GM19324 (cell line): ENCODE results near the gene PGP.

Source experiments
- ATAC-seq: cut with Tn5 transposase; IDR thresholded peaks from one replicate; pipeline ENCODE4 v1.9.1; 2021; ENCODE audit warnings: mild to moderate bottlenecking, moderate library complexity; ENCODE audit not compliant: unreplicated experiment, low FRiP score

The PGP gene

DNA sequence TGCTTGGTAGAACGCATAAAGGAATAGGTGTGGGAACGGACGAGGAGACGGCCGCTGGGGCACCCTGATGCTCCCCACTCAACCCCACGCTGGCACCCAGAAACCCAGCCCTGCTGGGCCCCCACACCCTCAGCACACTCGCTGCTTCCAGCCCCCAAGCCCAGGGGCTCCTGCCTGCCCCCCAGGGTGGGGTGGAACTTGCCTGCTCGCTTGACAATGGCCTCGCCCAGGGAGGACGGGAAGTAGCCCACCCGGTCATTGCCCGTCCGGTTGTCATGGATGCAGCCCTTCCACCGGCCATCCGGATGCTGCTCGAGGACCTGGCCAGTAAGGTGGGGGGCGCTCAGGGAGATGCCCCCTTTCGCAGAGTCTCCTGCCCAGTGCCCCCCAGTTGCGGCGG, 28.1 kb downstream of the PGP start:
- no peak for ATAC-seq

DNA sequence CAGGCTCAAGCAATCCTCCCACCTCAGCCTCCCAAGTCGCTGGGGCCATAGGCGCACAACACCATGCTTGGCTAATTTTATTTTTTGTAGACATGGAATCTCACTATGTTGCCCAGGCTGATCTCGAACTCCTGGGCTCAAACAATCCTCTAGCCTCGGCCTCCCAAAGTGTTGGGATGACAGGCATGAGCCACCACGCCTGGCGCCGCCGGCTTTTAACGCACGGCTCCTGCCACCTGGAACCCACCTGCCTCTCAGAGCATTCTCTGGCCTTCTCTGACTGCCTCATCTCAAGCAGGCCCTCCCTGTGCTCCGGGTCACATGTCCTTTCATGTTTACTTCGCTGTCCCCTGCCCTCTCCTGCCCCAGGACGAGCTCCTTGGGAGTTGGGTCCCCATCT, 28.6 kb downstream of the PGP start:
- no peak for ATAC-seq

DNA sequence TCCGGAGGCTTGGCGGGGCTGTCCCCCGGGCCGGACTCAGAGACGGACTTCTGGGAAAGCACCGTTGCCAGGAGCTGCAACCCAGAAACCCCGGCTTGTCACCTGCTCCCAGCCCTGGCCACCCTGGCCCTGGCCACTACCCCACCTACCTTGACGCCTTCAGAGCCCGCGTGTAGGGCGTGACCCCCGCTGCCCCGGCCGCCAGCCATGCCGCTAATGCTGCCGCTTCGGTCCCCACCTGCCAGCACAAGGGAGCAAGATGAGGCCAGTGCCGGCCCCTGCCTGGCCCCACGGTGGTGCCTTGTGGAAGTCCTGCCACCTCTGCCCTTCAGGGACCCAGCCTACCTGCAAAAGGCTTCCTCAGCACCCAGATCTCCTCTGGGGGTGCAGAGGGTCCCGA, 29.7 kb downstream of the PGP start:
- no peak for ATAC-seq

DNA sequence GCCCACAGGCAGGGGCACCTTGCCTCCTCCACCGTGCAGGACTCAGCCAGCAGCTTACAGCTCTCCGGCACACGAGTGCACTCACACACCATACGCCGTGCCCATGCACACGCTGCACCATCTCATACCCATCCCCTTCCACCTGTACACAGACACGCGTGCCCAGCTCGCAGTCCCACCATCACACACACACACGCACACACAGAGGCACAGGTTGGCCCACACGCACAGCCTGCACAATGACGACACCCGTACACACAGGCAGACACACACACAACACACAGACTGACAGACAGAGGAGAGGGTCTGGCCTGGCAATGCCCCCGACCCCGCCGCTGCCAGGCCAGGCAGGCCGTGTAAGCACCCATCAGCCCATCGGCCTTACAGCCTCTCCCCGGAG, 30.3 kb downstream of the PGP start:
- ATAC-seq = no peak

DNA sequence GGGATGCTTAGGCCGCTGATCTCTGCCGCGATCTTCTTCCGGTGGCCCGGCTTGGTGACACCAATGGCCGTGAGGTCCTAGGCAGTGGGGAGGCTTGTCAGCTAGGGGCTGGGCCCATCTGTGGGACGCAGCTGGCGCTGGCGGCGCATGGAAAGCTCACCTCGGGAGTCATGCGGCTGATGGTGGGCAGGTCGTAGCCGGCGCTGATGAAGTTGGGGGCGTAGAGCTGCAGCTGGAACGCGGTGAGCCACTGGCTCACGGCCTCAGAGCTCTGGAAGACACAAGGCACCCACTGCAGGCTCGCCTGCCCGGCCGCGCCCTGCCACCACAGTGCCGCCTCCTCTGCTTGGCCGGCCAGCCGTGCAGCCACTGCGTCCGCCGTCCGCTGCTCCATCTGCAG, 31.0 kb downstream of the PGP start:
- ATAC-seq = no peak

DNA sequence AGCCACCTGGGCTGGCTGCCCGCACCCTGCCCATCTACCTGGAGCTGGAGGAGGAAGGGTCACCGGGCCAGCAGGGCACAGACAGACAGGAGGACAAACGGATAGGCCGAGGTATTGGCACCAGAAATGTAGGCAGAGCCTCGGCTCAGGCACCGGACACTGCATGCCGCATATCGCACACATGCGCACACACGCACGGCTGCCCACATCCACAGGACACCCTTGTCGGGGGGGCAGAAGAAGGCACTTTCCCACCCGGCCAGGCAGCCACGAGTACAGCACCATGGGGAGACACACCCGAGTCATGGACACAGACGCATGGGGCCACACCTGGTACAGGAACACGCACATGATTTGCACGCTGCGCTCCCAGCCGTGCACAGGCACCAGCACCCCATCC, 32.7 kb downstream of the PGP start:
- ATAC-seq = no peak

DNA sequence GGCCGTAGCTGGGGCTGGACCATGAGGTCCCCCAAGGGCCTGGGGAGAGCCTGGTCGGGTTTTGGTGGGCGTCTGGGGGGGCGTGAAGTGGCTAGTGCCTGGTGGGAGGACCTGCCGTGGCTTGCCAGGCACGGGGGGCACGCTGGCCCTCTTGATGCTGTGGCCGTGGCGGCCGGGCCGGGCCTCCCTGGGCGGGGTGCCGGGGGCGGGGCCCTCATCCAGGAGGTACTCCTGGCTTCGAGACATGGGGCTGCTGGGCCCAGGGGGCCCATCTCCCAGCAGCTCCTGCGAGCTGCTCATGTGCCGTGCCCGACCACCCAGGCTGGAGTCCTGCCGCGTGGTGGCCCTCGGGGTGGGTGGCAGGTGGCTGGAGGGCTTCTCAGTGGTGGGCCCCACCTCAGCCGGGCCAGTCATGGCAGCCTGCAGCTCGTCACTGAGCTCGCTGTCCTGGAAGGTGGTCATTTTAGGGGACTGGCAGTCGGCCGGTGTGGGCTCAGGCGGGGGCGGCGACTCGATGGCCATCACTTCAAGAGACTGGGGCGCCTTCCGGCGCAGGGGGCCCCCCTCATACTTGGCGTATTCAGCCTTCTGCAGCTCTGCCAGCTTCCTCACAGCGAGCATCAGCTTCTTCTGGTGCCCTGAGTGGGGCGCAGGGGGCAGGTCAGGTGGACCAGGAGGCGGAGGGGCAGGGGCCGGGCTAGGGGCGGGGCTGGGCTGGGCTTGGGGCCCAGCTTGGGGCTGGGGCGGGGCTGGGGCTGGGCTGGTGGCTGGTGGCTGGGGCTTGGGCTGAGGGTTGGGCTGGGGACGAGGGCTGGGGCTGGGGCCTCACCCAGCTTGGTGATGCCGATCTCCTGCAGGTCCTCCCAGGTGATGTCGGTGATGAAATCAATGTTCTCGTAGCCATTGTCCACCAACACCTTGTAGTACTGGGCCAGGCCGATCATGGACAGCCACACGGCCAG, 33.4 kb downstream of the PGP start:
- no peak for ATAC-seq

DNA sequence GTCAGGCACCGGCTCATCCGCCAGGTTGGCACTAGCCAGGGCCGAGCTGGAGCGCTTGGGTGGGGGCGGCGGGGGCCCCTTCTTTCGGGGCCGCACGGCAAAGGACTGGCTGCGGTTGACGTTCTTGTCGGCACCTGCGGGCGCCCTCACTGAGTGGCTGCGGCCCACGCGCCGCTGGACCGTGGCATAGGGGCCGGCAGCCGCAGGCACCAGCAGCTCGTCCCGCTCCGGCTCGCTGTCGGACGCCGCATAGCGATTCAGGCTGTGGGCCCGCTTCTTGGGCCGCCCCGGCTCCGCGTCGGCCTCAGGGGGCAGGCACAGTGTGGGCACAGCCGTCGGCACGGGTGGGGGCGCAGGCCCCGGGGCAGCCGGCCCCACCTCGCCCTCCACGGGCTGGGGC, 34.2 kb downstream of the PGP start:
- no peak for ATAC-seq

DNA sequence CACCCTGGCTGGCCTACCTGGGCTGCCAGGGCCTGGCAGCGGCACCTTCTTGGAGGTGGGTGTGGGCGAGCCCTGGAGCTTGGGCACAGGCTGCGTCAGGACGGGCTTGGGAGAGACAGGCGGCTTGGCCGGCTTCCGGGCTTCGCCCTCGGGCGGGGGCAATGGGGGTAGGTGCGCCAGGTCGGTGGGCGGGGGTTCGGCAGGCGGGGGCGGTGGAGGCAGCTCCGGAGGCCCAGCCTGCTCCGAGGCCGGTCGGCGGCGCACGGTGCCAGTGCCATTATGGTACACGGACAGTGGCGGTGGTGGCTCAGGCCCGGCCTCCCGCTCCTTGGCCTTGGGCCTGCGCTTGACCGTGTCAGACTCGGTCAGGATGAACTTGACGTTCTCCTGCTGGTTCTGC, 35.1 kb downstream of the PGP start:
- ATAC-seq = no peak

DNA sequence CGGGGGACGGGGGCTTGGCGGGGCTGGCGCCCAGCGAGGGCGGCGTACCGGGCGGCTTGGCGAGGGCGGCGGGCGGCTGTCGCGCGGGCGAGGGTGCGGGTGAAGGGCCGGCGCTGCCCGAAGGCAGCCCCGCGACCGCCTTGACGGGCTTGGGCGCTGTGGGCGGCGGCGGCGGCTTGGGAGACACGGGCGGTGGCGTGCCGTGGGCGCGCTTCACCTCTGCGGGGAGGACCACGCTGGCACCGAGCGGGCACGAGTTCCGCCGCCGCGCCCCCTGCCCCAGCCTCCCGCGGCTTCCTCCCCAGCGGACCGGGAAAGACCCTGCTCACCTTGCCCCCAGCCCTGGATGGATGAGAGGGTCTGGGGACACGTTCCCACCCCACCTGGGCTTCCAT, 35.5 kb downstream of the PGP start:
- ATAC-seq = no peak

DNA sequence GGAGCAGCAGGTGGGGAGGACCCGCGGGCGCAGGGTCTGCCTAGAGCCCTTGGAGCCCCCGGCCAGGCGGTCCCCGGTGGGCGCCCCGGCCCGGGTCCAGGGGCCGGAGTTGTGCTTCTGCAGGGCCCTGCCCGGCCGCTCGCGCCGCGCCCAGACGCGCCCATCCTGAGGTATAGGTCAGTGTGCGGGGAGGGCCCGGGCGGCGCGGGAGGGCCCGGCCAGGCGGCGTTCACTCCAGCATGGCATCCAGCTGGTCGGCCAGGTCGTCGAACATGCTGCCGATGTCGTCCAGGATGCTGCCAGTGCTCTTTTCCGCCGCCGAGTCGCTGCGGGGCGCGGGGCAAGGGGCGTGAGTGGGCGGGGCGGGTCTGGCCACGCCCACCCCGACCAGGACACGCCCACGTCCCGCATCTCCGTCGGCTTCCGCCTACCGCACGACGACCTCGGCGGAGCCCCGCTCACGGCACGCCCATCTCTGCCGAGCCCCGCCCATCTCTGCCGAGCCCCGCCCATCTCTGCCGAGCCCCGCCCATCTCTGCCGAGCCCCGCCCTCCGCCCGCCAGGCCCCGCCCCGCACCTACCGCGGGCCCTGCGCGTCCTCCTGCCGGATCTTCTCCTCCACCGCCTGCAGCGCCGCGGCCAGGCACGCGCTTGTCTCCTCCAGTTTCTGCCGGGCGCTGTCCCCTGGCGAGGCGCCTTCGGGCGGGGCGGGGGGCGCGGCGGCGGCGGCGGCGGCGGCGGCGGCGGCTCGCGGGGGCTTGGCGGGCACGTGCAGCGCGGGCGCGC, 36.1 kb downstream of the PGP start:
- ATAC-seq = no peak

DNA sequence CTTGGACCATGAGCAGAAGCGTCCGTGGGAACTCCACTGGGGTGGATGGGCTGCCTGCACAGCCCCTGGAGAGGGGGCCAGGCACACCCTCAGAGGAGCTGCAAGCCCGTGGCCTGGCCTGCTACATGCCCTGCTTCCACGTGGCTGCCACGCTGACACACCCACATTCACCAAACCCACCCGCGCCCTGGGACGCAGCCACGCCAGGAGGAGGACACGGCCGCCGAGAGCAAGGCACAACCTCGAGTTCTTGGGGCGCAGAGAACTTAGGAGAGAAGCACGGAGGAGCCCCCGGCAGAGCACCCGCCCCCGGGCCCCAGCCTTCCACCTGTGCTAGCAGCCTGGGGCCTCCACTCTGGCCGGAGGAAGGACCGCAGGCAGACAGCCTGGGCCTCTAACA, 37.1 kb downstream of the PGP start:
- ATAC-seq = no peak

DNA sequence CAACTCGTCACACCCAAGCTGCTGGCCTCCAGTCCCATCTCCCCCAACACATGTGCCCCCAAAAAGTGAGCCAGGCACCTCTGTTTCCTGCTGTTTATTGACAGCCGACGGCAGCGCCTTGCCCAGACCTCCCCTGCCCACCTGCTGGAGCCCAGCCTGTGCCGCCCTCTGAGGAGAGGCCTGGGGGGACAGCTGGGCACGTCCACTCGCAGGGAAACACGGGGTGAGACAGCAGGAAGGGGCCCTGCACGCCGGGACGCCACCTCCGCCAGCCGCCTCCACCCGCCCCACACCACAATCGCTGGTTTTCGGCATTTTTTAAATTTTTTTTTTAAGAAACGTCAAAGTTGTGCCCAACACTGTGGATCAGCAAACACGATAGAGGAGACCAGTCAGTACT, 37.5 kb downstream of the PGP start:
- ATAC-seq = no peak

DNA sequence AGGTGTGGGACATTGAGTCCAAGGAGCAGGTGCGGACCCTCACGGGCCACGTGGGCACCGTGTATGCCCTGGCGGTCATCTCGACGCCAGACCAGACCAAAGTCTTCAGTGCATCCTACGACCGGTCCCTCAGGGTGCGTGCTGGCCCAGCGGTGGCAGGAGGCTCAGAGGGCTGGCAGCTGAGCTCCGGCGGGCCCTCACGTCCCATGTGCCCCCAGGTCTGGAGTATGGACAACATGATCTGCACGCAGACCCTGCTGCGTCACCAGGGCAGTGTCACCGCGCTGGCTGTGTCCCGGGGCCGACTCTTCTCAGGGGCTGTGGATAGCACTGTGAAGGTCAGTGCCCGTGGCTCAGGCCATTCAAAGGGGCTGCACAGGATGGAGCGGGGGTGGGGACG, 38.6 kb downstream of the PGP start:
- no peak for ATAC-seq

DNA sequence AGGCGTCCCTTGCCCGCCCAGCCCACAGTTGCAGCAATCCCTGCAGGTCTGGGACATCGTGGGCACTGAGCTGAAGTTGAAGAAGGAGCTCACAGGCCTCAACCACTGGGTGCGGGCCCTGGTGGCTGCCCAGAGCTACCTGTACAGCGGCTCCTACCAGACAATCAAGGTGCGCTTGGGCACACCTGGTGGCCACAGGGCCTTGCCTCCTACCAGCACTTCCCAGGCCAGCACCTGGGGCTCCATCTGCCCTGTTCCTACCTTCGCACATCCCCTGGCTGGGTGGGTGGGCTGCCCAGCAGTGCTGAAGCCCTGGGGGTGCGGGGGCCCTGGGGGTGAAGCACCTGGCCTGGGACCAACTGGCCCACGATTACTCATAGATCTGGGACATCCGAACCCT, 39.2 kb downstream of the PGP start:
- no peak for ATAC-seq

DNA sequence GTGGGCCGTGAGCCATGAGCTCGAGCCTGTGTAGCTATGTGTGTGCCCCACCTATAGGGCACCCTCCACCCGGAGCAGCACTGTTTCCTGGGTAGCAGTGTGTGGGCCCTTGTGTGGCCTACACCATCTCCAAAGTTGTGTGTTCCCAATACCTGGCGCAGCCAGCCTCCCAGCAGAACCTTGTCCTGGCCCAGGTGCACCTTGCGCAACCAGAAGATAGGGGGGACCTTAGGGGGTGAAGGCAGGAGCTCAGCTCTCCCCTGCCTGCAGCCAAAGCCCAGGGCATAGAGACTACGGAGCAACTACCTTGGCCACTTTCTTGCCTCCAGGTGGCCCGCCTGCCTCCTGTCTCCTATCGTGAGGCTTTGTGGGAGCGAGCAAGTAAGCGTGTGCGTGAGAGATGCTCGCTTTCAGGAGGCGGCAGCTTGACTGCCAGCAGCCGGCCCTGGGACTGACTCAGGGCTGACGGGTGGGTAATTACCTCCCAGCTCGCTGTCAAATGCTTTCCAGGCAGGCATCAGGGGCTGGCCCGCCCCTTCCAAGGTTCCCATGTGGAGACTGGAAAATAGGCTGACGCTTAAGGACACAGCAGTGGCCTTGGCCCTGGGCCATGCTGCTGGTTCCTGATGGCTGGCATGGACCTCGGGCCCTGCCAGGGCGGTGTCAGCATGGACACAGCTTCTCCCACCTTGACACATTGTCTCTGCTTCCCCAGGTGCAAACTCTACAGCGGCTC, 40.1 kb downstream of the PGP start:
- ATAC-seq = no peak

DNA sequence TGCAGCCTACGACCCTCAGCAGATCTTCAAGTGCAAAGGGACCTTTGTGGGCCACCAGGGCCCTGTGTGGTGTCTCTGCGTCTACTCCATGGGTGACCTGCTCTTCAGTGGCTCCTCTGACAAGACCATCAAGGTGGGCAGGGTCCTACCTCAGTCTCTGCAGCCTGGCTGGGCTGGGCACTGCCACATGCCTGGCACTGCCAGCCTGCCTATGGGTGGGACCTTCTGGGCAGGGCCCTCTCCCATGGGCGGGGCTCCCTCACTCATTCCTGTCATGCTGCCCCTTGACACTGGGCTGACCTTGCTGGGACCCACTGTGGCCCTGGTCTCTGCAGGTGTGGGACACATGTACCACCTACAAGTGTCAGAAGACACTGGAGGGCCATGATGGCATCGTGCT, 40.7 kb downstream of the PGP start:
- no peak for ATAC-seq

DNA sequence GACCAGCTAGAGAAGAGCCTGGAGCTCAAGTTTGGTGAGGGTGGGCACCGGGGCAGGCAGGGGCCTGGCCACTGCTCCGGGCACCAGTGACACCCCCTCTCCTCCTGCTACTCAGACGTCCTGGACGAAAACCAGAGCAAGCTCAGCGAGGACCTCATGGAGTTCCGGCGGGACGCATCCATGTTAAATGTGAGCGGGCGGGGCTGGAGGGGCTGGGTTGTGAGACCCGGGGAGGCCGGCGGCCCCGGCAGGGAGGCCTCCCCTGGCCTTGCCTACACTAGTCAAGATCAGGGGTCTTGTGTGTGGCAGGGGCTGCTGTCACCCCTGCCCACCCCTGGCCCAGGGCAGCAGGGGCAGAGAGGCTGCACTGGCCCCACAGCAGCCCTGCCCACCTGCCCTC, 41.3 kb downstream of the PGP start:
- no peak for ATAC-seq

DNA sequence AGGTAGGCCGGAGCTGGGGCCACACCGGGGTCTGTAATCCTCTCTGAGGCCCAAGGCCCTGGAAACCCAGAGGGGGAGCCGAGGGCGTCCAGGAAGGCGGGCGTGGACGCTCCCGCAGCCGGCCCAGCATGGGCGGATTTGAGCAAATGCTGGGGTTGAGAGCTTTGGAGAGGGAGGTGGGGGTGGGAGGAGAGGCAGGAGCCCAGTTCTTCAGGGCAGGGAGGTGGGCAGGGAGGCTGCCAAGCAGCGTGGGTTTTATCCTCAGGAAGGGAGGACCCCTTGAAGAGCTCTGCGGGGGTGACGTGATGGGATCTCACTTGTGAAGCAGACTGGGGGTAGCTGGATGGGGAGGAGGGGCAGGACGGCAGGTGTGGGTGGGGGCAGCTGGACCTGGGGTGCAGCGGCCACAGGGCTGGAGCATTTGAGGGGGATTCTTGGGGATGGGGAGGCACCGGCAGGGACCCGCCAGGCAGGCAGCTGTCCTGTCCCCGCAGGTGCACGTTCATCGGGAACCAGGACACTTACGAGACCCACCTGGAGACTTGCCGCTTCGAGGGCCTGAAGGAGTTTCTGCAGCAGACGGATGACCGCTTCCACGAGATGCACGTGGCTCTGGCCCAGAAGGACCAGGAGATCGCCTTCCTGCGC, 41.8 kb downstream of the PGP start:
- ATAC-seq = no peak

DNA sequence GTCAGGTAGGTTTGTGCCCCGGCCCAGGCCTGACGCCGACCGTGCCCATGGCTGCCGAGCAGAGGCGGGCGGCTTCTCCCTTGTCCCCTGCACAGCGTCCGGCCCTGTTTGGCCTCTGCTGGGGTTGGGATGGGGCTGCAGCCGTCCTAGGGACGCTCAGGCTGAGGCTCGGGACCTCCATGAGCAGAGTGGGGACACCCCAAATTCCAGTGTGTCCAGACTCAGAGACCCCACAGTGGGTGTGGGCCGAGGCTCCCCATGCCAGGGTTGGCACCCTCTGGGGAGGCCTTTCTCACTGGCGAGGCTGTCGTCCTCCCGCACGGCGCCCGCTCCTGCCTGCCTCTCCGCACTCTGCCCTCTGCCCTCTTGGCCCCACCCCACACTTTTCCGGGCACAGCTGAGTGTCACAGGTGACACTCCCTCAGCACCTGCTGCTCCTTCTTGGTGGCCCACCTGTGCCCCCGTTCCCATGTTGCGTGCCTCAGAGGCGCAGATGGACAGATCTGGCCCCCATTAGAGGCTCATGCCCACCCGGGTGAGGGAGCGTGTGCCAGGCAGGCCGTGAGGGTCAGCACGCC, 43.0 kb downstream of the PGP start:
- ATAC-seq = no peak
